ENCODE measurements around the gene ARL8A.
"Not testable (repeated sequence)": the region's sequence is repeated elsewhere in the genome, so short reads cannot be mapped to it uniquely, and the experiment has no call there.

Gene ARL8A

GRCh38 chr1:202170726-202171125 is 26.2 kb upstream of the ARL8A start:
- TF ChIP-seq, protein P1, sequence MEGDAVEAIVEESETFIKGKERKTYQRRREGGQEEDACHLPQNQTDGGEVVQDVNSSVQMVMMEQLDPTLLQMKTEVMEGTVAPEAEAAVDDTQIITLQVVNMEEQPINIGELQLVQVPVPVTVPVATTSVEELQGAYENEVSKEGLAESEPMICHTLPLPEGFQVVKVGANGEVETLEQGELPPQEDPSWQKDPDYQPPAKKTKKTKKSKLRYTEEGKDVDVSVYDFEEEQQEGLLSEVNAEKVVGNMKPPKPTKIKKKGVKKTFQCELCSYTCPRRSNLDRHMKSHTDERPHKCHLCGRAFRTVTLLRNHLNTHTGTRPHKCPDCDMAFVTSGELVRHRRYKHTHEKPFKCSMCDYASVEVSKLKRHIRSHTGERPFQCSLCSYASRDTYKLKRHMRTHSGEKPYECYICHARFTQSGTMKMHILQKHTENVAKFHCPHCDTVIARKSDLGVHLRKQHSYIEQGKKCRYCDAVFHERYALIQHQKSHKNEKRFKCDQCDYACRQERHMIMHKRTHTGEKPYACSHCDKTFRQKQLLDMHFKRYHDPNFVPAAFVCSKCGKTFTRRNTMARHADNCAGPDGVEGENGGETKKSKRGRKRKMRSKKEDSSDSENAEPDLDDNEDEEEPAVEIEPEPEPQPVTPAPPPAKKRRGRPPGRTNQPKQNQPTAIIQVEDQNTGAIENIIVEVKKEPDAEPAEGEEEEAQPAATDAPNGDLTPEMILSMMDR (IDR thresholded peaks at IDR 0.05; ENCODE audit: low read depth, low read length) = no peak
- H3K4me3 ChIP-seq (ENCODE audit: low read depth, low read length) = no peak overlapping the region

- TF ChIP-seq, protein P1 (IDR thresholded peaks at IDR 0.05; ENCODE audit: low read depth, low read length) = no peak
- no peak overlapping the region for H3K4me3 ChIP-seq (ENCODE audit: low read depth, low read length)
These were observed 24.3 kb upstream of the ARL8A start for GRCh38 chr1:202168861-202169260.

DNA sequence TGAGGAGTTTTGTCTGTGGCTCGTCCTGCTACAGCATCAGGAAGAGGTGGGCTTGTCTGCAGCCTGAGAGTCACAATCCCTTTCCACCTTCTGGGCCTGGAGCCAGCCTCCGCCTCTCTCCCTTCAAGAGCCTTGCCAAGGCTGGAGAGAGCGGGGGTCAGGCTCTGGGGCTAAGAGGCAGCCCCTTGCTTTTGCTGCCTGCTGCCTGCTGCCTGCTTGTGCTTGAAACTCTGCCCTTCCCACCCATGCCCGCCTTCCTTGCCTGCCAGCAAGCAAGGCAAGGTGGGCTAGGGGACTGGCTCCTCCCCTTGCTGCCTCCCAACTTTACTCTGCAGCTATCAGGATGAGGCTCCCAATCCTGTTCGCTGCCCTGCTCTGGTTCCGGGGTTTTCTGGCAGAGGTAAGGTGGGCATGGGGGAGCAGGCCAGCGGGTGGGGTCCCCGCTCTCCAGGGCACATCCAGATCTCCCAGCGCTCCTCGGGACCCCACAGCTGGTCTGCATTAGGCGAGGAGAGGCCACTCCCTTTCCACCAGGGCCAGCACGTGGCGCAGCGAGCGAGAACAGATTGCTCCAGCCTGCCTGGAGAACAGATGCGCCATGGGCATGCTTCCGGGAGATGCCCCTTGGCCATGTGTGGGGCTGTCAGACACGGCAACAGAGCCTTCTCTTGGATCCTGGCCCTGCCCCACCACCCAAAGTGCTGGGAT is 23.3 kb upstream of the ARL8A start:
- H3K4me3 ChIP-seq (ENCODE audit: low read depth, low read length) = no peak overlapping the region
- TF ChIP-seq, protein P1 (IDR thresholded peaks at IDR 0.05; ENCODE audit: low read depth, low read length) = no peak

DNA sequence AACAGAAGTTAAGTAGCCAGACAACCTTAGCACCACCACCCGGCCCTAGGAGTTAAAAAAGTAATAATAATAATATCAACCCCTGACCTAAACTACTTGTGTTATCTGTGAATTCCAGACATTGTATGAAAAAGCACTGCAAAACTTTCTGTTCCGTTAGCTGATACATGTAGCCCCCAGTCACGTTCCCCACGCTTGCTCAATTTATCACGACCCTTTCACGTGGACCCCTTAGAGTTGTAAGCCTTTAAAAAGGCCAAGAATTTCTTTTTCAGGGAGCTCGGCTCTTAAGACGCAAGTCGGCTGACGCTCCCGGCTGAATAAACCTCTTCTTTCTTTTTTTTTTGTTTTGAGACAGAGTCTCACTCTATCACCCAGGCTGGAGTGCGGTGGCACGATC is 22.5 kb upstream of the ARL8A start:
- H3K4me3 ChIP-seq (ENCODE audit: low read depth, low read length) = not testable (repeated sequence)

GRCh38 chr1:202165942-202166843 is 21.7 kb upstream of the ARL8A start:
- TF ChIP-seq, protein P1 (IDR thresholded peaks at IDR 0.05; ENCODE audit: low read depth, low read length) = no peak
- H3K4me3 ChIP-seq (ENCODE audit: low read depth, low read length) = no peak overlapping the region

GRCh38 chr1:202165267-202165941 is 20.9 kb upstream of the ARL8A start:
- TF ChIP-seq, protein P1 (IDR thresholded peaks at IDR 0.05; ENCODE audit: low read depth, low read length) = no peak
- no peak overlapping the region for H3K4me3 ChIP-seq (ENCODE audit: low read depth, low read length)

- H3K4me3 ChIP-seq (ENCODE audit: low read depth, low read length) = no peak overlapping the region
These were observed 19.9 kb upstream of the ARL8A start for GRCh38 chr1:202164271-202165037.

More at GRCh38 chr1:202164271-202165037, 19.9 kb upstream of the ARL8A start:
- TF ChIP-seq, protein P1 (IDR thresholded peaks at IDR 0.05; ENCODE audit: low read depth, low read length) = no peak
